ENCODE measurements around the gene C8A.

The C8A gene

GRCh38 chr1:56874689-56875088, 20.1 kb downstream of the C8A start:
- no peak overlapping the region for H3K4me3 ChIP-seq (ENCODE audit: low read depth, low read length)

GRCh38 chr1:56877973-56878372, 23.4 kb downstream of the C8A start:
- no peak for TF ChIP-seq CTCF (IDR thresholded peaks at IDR 0.05; ENCODE audit: borderline replicate concordance, insufficient read depth, low read depth, low read length)
- H3K4me3 ChIP-seq (ENCODE audit: low read depth, low read length) = no peak overlapping the region

More at GRCh38 chr1:56874689-56875088, 20.1 kb downstream of the C8A start:
- TF ChIP-seq CTCF (IDR thresholded peaks at IDR 0.05; ENCODE audit: borderline replicate concordance, insufficient read depth, low read depth, low read length) = no peak

- no peak overlapping the region for H3K4me3 ChIP-seq (ENCODE audit: low read depth, low read length)
- TF ChIP-seq CTCF (IDR thresholded peaks at IDR 0.05; ENCODE audit: borderline replicate concordance, insufficient read depth, low read depth, low read length) = no peak
Measured at GRCh38 chr1:56880774-56881173, 26.2 kb downstream of the C8A start.

- no peak for TF ChIP-seq CTCF (IDR thresholded peaks at IDR 0.05; ENCODE audit: borderline replicate concordance, insufficient read depth, low read depth, low read length)
- no peak overlapping the region for H3K4me3 ChIP-seq (ENCODE audit: low read depth, low read length)
Measured at GRCh38 chr1:56881417-56881816, 26.8 kb downstream of the C8A start.

- TF ChIP-seq CTCF (IDR thresholded peaks at IDR 0.05; ENCODE audit: borderline replicate concordance, insufficient read depth, low read depth, low read length) = no peak
- no peak overlapping the region for H3K4me3 ChIP-seq (ENCODE audit: low read depth, low read length)
Measured at GRCh38 chr1:56890229-56890628, 35.6 kb downstream of the C8A start.

GRCh38 chr1:56894014-56894413, 39.4 kb downstream of the C8A start:
- H3K4me3 ChIP-seq (ENCODE audit: low read depth, low read length) = no peak overlapping the region
- no peak for TF ChIP-seq CTCF (IDR thresholded peaks at IDR 0.05; ENCODE audit: borderline replicate concordance, insufficient read depth, low read depth, low read length)

- no peak for TF ChIP-seq CTCF (IDR thresholded peaks at IDR 0.05; ENCODE audit: borderline replicate concordance, insufficient read depth, low read depth, low read length)
- no peak overlapping the region for H3K4me3 ChIP-seq (ENCODE audit: low read depth, low read length)
Measured at GRCh38 chr1:56897150-56898004, 42.8 kb downstream of the C8A start.

Data from GM12875 (cell line).